KOPT-K1 (cell line): ENCODE measurements around the gene CDC14B.
"Not testable (repeated sequence)": the region's sequence is repeated elsewhere in the genome, so short reads cannot be mapped to it uniquely, and the experiment has no call there.

Experiments
- H3K27ac ChIP-seq: fragments of 200-600 bp; sonication (generic); 2 replicates; pipeline ENCODE4 v1.5.1; 2016; ENCODE audit warnings: antibody characterized with exemption, mild to moderate bottlenecking, low read depth, low read length; ENCODE audit not compliant: poor library complexity, severe bottlenecking
- H3K36me3 ChIP-seq: fragments of 200-600 bp; sonication (generic); 2 replicates; pipeline ENCODE4 v1.5.1; 2017; ENCODE audit warnings: antibody characterized with exemption, mild to moderate bottlenecking, low read length, moderate library complexity; ENCODE audit not compliant: insufficient read depth
- H3K9me3 ChIP-seq: fragments of 200-600 bp; sonication (generic); 2 replicates; pipeline ENCODE4 v1.5.1; 2017; ENCODE audit warnings: antibody characterized with exemption, low read length, mild to moderate bottlenecking; ENCODE audit not compliant: insufficient read depth, poor library complexity, severe bottlenecking

CDC14B gene

DNA sequence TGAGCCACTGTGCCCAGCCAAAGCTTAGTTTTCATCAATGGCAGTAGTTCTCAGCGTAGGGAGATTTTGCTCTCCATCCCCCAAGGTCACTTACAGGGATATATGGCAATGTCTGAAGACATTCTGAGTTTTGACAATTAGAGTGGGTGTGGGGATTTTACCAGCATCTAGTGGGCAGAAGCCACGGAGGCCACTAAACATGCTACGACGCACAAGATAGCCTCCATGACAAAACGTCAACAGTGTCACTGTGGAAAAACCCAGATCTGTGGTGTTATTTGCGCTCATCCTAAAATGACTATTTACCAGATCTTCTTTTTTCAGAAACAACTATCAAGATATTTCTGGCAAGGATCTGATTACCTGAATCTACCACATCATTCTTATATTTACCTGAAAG, 68.2 kb downstream of the CDC14B start:
- Histone ChIP-seq H3K27ac (no peak overlapping the region), H3K36me3 (no peaks in the 10 kb centered on the region), H3K9me3 (no peaks in the 10 kb centered on the region)

GRCh38 chr9:96550659-96551058, 69.0 kb downstream of the CDC14B start:
- Histone ChIP-seq H3K36me3 (no peaks in the 10 kb centered on the region), H3K27ac (no peak overlapping the region), H3K9me3 (no peaks in the 10 kb centered on the region)

GRCh38 chr9:96543131-96543530, 76.5 kb downstream of the CDC14B start:
- not testable (repeated sequence) for H3K27ac ChIP-seq, H3K36me3 ChIP-seq, H3K9me3 ChIP-seq

DNA sequence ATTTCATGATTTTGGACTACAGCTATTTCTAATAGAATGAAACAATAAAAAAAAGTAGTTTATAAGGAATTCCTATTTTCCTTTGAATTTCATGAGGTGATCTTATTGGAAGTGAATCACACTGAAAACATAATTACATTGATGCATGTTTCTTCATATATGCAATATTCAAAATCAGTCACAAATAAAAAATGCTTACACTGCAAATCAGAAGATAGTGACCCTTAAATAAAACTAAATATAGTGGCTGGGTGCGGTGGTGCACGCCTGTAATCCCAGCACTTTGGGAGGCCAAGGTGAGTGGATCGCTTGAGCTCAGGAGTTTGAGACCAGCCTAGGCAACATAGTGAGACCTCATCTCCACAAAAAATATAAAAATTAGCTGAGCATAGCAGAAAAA, 79.5 kb downstream of the CDC14B start:
- Histone ChIP-seq H3K36me3 (no peaks in the 10 kb centered on the region), H3K9me3 (no peaks in the 10 kb centered on the region), H3K27ac (no peak overlapping the region)

GRCh38 chr9:96532173-96532572, 87.5 kb downstream of the CDC14B start:
- no peaks in the 10 kb centered on the region for H3K36me3 ChIP-seq
- peaks cover 5% of the 10 kb centered on the region for H3K9me3 ChIP-seq
- H3K27ac ChIP-seq, result no peak overlapping the region

GRCh38 chr9:96524764-96525163, 94.9 kb downstream of the CDC14B start:
- H3K27ac ChIP-seq, result no peak overlapping the region
- no peaks in the 10 kb centered on the region for H3K36me3 ChIP-seq
- H3K9me3 ChIP-seq, result no peaks in the 10 kb centered on the region

GRCh38 chr9:96524045-96524444, 95.6 kb downstream of the CDC14B start:
- no peak overlapping the region for H3K27ac ChIP-seq
- no peaks in the 10 kb centered on the region for H3K36me3 ChIP-seq
- no peaks in the 10 kb centered on the region for H3K9me3 ChIP-seq

DNA sequence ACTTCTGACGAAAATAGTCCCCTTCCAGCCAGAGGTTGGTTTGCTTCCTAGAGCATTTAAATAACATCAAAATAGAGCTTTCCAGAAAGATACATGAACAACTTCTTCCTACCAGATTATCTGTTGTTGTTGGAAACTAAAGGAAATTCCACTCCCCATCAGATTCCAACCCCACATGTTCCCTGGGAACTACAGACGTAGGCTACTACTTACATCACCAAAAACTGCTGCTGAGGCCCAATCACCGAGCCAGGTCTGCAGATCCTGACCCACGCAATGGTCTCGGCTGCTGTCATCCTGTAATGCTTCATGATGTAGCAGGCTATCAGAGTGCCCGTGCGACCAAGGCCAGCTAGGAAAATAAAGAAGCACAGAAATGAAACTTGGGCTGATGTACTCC, 96.3 kb downstream of the CDC14B start:
- Histone ChIP-seq H3K36me3 (no peaks in the 10 kb centered on the region), H3K9me3 (no peaks in the 10 kb centered on the region), H3K27ac (no peak overlapping the region)

- Histone ChIP-seq H3K27ac (no peak overlapping the region), H3K36me3 (no peaks in the 10 kb centered on the region), H3K9me3 (no peaks in the 10 kb centered on the region)
These were observed 97.3 kb downstream of the CDC14B start for GRCh38 chr9:96522366-96522765.

DNA sequence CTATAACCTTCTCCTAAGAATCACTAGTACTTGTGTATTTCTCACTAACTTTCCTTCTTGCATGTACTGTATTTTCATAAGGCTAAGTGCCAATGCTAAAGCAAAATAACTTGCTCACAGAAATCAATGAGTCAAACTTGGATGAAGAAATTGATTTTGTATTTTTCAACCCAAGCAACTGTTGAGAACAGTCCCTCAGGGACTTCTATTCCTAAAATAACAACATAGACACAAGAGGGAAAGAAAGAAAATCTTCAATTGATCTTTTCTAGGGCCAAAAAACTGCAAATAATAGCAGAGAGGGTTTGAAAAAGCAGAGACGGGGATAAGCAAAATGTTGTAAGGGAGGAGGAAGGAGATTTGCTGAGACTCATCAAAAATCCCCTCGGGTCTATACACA, 99.9 kb downstream of the CDC14B start:
- no peaks in the 10 kb centered on the region for H3K36me3 ChIP-seq
- no peaks in the 10 kb centered on the region for H3K9me3 ChIP-seq
- no peak overlapping the region for H3K27ac ChIP-seq

DNA sequence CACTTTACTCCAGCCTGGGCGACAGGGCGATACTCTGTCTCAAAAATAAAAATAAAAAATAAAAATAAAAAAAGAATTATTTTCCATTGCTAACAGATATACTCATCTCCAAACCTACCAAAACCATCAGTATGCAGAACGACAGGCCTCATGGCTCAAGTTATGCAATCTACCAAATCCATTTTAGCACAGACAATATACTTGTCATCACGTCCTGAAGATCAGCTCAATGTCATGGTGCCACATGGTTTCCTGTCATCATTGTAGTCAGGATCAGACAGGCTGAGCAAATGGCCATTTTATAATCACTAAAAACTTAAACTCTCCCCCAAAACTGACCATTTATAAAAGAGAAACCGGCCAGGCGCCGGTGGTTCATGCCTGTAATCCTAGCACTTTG, 100.5 kb downstream of the CDC14B start:
- no peak overlapping the region for H3K27ac ChIP-seq
- H3K36me3 ChIP-seq, result no peaks in the 10 kb centered on the region
- no peaks in the 10 kb centered on the region for H3K9me3 ChIP-seq

GRCh38 chr9:96515621-96516470, 103.8 kb downstream of the CDC14B start:
- H3K27ac ChIP-seq, result no peak overlapping the region
- no peaks in the 10 kb centered on the region for H3K36me3 ChIP-seq

GRCh38 chr9:96514800-96515158, 104.9 kb downstream of the CDC14B start:
- H3K27ac ChIP-seq, result no peak overlapping the region
- no peaks in the 10 kb centered on the region for H3K36me3 ChIP-seq
- H3K9me3 ChIP-seq, result no peaks in the 10 kb centered on the region

More at GRCh38 chr9:96515621-96516470, 103.8 kb downstream of the CDC14B start:
- H3K9me3 ChIP-seq, result no peaks in the 10 kb centered on the region

- Histone ChIP-seq H3K36me3 (no peaks in the 10 kb centered on the region), H3K27ac (no peak overlapping the region), H3K9me3 (no peaks in the 10 kb centered on the region)
These were observed 105.4 kb downstream of the CDC14B start for GRCh38 chr9:96514108-96514799.

DNA sequence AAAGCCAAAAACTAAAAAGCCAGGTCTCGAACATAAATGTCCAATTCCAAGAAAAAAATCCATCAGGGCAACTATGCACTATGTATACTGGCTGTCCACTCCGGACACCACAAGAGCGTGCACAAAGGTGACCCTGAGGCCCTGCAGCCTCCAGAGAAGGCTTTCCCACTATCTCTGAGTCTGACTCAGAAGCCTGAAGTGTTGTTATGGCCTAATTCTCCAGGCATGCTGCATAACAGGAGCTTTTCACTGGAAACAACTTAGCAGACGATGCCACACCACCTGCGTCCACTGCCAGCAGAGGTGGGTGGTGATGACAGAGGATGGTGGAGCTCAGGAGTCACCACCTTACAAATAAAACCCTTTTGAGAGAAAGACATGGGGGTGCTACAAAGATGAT, 106.0 kb downstream of the CDC14B start:
- no peak overlapping the region for H3K27ac ChIP-seq
- H3K36me3 ChIP-seq, result no peaks in the 10 kb centered on the region
- no peaks in the 10 kb centered on the region for H3K9me3 ChIP-seq

DNA sequence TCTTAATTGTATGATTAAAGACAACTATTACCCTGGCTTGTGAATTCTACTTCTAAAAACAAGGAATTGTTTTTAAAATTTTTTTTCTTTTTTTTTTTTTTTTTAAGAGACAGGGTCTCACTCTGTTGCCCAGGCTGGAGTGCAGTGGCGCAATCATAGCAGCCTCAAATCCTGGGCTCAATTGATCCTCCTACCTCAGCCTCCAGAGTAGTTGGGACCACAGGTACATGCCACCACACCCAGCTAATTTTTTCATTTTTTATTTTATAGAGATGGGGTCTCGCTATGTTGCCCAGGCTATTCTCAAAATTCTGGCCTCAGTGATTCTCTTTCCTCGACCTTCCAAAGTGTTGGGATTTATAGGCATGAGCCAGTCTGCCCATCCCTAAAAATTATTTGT, 107.4 kb downstream of the CDC14B start:
- no peaks in the 10 kb centered on the region for H3K9me3 ChIP-seq
- no peak overlapping the region for H3K27ac ChIP-seq
- no peaks in the 10 kb centered on the region for H3K36me3 ChIP-seq
